GM19043 (cell line): ENCODE measurements around the gene SPSB1.

Source experiments
- ATAC-seq: cut with Tn5 transposase; IDR thresholded peaks from one replicate; pipeline ENCODE4 v1.9.1; 2021; ENCODE audit warnings: low read depth; ENCODE audit not compliant: unreplicated experiment

The SPSB1 gene

DNA sequence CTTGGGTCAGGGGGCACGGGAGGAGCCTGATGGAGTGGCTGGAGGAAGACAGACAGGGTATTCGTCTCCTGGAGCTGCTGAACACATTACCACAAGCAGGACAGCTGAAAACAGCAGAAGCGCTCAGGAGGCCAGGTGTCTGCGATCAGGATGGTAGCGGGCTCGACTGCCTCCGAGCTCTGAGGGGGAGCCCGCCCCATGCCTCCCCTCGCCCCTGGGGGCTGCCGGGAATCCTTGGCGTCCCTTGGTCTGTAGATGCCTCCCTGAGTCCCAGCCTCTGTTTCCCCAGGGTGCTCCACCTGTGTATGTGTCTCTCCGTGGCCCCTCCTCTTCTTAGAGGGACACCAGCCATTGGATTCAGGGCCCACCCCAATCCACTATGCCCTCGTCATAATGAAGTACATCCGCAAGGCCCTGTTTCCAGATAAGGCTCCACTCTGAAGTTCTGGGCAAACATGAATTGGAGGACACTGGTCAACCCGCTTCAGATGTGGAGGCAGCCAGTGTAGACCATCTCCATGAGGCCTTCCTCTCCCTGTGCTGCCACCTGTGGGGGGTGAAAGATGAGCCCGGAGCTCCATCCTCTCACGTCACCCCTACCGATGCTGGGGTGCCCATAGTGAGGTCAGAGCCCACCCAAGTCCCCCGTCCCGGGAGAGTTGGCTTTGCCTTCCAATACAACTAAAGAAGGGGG lies 67.8 kb downstream of the SPSB1 start:
- ATAC-seq, result no peak

DNA sequence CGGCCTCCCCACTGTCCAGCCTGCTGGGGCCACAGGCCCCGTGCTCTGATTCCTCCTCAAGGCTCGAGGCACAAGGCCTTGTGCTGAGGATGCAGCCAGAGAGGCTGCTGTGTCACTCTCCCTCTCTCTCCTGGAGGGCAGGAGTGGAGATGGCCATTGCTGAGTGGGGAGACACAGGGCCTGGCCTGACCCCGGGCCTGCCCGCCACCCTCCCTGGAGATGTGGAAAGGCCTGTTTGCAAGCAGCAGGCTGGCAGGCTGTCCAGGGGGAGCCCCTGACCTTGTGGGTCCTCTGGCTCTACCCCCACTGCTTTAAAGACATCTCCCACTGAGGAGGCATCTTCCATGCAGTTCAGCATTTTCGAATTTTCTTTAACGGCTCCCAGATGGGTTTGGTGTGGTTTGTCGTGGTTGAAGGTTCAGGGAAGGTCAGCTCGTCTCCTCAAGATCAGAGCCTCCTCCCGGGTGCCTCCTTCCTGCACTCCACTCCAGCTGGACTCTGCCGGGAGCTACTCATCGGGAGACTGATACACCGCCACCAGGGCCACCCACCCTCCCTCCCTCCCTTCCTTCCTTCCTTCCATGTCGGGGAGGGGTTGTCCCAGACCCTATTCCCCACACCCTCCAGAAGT lies 69.1 kb downstream of the SPSB1 start:
- no peak for ATAC-seq

DNA sequence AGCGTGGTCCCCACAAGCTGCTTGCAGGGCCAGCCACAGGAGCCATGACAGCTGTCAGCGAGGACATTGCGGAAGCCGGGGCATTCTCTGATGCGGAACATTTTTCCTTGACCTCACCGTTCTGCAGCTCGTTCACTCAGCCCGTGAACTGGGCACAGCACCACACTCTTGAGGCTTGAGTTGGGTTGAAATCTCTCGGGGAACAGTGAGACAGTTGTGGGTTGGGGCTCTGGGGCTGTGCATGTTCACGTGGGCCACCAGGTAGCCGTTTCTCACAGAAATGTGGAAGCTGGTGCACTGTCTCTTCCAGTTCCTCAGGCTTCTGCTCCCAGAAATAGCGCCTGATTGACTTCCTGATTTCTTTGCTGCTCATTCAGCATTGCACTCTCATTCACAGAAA lies 69.8 kb downstream of the SPSB1 start:
- no peak for ATAC-seq

DNA sequence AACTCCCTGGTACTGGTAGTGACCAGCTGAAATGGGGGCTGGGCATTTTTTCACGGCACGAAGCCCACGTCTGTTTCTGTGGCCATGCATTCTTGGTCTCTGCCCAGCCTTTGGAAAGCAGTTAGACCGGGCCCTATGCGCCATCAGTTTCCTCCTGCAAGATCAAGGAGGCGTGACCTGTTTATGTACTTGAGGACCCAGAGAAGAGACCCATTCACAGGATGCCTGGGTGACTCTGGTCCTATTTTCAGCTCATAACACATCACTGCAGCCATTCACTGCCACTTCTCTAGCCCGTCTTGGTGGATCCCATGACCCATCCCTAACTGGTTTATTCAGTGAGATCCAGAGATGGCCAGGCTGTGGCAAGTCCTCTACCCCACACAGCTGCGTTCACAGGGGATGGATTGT lies 70.4 kb downstream of the SPSB1 start:
- ATAC-seq, result no peak

DNA sequence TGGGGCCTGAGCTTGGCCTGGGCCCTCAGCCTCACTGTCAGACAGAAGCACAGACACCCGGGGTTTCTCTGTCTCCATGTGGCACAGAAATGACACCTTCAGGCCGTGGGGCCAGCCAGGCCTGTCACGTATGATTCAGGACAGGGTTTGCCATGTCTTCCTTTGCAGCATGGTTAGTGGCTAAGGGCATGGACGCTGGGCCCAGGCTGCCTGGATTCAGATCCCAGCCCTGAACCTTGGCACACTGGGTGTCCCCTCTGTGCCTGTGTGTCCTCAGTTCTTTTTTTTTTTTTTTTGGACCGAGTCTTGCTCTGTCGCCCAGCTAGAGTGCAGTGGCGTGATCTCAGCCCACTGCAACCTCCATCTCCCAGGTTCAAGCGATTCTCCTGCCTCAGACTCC lies 73.6 kb downstream of the SPSB1 start:
- ATAC-seq, result no peak

DNA sequence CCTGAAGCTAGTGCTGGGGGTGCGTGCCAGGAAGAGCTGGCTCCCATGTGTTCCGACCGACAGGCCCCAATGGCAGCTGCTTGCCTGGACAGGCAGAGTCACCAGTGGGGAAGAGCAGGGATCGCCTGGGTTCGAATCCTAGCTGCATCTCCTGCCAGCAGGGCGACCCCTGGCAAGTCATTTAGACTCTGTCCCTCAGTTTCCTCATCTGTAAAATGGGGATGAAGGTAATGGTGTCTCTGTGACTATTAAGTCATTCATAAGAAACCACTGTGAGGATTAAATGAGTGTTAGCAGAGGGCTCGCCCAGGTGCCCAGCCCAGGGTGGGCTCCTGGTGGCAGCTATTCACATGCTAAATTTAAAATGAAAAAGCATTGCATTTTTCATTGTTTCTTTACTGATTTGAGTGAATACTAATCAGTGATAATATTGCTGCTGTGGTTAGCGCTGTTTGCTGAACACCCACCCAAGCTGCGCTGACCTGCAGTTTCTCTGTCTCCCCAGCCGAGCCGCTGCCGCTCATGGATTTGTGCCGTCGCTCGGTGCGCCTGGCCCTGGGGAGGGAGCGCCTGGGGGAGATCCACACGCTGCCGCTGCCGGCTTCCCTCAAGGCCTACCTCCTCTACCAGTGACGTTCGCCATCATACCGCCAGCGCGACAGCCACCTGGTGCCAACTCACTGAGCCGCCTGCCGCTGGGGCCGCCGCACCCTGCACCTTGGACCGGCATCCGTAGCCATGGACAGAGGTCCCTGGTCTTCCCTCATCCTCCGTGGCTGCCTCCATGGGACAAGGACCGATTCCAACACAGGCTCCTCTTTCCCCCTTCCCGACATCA lies 74.5 kb downstream of the SPSB1 start:
- no peak for ATAC-seq

DNA sequence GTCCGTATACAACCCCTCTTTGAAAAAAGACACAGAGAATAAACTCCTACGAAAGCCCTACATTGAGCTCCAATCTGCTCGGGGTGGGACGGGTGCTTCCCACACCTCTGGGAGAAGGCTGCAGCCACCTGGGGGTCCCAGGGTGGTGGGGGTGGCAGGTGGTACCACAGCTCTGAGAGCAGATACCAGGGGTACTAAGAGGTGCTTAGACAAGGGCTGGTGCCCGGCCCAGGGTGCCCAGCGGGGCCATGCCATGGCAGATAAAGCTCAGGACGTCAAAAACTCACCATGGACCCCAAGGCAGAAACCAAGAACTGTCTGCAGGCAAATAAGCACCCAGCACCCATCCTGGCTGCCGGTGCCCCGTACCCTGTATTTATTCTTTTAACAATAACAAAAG lies 75.1 kb downstream of the SPSB1 start:
- ATAC-seq, result no peak

DNA sequence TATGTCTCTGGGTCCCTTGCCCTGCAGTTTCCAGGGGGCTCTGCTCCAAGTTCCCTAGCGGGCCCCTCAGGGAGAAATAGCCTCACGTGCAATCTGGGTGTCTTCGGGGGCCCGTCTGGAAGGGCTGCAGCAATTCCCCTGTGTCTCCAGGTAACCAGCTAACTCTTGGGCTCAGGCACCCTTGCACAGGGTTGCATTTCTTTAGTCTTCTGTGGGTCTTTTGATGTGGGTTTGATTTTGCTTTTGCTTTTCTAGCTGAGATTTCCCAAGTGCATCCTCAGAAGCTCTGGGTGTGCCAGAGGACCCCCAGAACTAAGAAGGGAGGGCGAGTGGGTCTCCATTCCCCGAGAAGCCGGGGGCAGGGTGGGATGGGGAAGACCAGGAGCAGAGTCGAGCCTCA lies 75.7 kb downstream of the SPSB1 start:
- ATAC-seq, result no peak

DNA sequence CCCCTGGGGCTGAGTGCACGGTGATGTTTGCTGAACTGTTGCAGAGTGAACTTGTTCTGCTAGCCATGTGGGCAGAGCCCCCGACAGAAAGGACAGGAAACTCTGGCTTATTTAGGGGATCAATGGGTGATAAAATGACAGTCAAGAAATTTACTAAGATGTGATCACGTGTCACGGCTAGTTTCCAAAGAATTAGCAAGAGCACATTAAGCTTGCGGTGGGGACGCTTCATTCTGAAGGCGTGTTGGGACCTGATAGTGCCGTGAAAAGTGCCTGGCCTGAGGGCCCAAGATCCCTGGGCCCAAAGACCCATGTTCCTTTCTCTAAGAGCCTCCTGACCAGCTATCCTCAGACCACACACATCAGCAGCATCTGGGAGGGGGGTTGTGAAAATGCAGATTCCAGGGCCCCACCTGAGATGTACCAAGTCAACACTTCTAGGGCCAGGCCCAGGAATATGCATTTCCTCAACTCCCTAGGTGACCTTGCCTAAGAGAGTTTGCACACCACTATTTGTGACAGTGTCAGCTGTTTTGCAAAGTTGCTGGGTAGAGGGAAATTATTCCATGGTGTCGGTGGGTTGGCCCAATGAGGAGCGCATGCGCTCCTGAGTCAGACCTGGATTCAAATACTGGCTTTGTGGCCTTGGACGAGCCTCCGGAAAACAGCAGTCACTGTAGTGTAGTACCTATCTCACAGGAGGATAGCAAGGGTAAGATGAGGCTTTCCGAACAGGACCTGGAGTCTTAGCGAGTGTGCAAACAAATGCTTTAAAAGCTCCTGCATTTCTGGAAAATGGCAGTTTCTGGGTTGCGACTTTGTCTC lies 77.5 kb downstream of the SPSB1 start:
- no peak for ATAC-seq

DNA sequence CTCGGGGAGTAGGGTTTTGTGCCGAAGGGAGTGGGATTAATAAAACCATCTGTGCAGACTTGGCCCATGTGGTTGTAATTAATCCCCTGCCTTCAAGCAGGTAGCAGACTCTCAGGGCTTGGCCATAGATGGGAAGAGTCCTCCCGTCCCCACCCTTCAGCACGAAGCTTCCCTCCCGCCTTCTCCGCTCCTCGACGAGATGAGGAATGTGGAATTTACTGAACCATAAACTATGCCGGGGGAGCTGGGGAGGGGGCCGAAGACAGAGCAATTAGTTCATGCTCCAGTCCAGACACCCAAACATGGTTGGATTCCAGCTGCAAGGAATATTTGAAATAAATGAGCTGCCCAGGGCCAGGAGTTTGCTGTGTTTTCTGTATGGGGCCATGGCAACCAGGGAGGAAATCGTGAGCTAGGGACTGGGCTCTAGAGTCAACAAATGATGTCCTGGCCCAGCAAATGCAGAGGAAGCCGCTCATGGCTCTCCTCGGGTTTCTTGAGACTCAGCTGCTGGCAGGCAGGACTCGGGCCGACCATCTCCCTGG lies 78.8 kb downstream of the SPSB1 start:
- no peak for ATAC-seq

DNA sequence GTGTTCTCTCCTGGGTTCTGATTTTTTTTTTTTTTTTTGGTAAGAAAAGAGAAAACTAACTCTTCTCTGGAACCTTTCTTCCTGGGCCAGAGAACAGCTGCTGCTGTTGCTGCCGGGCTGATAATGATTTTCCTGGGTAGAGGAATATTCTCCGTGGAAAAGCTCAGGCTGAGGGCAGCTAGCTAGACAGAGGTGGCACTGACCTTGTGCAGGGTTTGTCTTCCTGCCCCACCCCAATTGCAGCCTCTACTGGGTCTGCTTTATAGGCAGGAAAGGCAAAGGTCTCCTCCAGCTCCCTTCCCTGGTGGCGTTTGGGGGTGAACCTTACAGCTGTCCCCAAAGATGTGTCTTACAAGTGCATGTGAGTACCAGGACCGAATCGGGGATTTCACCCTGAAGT lies 79.3 kb downstream of the SPSB1 start:
- no peak for ATAC-seq

DNA sequence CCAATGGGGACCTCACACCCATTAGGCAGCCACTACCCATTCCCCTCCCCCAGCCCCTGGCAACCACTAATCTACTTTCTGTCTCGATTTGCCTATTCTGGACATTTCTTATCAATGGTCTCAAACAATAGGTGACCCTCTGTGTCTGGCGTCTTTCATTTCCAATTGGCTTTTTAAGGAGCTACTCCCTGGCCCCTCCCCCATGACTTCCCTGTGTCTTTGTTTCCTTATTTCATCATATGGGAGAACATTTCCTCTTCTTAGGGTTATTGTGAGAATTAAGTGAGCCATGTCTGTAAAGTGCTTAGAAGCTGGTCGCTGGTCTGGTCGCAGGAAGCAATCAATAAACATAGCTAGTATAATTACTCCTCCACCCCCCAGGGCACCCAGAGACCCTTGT lies 80.9 kb downstream of the SPSB1 start:
- no peak for ATAC-seq

DNA sequence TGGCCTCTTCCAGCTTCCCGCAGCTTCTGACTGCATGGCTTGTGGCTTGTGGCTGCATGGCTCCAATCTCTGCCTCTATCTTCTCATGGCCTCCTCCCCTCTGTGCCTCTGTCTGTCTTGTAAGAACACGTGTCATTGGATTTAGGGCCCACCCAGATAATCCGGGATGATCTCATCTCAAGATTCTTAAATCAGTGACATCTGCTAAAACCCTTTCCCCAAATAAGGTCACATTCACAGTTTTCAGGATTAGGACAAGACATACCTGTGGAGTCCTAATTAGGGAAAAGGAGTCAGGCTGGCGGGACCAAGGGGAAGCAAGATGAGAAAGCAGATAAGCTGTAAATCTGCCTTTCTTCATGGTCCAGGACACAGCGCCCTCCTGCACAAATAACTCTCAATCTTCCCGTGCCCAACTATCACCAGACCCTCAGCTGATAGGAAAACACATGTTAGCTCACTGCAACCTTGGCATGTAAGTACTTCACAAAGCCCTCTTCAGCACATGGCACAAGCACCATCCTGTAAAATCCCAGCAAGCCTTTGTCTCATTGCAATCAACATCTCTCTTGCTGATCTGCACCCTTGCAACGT lies 82.2 kb downstream of the SPSB1 start:
- no peak for ATAC-seq

DNA sequence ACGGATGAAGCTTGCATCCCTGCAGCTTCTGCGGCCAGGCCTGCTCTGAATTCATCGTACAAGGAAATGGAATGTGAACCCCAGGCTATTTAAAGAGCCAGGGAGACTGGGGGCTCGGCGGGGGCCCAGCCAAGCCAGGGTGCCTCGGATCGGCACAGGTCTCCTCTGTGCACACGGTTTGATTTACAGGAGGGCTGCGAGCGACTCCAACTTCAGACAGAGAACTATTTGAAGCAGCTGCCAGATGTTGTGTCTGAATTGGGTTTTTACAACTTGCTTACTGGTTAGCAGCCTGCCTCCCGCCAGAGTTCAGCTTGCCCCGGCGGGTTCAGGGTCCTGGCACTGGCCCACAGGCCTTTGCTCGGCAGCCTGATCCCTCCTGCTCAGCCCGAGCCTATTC lies 83.2 kb downstream of the SPSB1 start:
- no peak for ATAC-seq

DNA sequence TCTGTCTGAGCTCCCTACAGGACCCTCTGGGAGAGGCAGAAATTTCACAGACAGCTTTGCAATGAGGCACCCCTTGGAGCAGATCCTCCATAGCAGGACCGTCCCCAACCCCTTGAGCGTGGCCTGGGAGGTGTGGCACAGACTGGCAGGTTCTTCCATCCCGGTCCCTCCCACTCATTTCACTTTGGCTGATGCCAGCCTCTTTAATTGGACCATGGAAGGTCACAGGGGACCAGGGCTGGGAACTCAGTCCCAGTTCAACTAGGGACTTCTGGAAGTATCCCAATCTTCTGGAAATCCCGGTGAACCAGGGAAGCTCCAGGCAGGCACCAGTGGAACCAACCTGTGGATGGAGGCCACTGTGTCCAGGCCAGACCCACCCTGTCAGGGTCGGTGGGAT lies 83.7 kb downstream of the SPSB1 start:
- no peak for ATAC-seq

DNA sequence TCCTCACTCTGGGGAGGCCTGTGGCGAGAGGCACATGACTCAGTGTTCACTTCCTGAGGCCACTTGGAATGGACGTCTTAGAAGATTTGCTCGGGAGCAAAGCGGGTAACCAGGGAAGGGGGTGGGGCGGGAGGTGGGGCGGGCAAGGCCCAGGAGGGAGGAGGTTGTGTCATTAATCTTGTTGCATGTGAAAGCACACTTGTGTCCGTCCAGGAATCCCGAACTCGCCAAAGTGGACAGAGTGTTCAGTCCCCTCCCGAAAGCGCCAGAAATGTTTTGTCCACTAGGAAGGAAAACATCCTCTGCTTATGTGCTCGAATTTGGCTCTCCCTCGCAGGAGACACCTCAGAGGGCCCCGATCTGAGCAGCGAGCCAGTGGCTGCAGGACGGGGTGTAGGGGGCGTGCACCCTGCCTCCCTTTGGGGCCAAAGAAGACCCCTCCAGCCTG lies 84.2 kb downstream of the SPSB1 start:
- no peak for ATAC-seq

DNA sequence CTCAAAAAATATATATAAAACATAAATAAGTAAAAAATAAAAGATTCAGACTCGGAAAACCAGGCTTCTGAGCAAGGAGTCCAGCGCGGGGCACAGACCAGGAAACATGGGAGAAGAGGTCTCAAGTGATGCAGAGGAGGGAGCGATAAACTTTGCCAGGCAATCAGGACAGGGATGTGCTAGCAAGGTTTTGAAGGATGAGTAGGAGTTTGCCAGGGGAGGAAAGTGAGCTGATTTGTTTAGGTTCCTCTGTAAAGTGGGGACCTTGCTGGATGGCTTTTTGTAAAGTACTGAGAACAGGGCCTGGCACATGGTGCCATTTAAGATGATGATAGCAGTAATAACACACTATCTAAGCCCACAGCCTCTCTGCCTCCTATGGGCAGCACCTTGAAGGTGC lies 86.1 kb downstream of the SPSB1 start:
- no peak for ATAC-seq

DNA sequence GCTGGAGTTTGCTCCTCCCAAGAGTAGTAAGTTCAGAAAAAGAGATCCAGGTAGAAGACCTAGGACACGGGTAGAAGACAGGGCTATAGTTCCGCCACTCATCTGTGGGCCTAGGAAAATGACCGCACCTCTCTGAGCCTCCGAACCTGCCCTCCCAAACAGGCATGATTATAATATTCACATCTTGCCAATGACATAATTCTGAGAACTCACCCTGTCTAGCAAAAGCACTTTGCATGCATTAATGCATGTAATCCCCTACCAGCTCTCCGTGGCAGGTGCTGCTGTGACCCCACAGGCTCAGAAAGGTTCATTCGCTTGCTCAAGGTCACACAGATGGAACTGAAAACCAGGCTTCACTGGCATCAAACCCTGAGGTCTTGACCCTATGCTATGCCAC lies 88.0 kb downstream of the SPSB1 start:
- ATAC-seq, result no peak

DNA sequence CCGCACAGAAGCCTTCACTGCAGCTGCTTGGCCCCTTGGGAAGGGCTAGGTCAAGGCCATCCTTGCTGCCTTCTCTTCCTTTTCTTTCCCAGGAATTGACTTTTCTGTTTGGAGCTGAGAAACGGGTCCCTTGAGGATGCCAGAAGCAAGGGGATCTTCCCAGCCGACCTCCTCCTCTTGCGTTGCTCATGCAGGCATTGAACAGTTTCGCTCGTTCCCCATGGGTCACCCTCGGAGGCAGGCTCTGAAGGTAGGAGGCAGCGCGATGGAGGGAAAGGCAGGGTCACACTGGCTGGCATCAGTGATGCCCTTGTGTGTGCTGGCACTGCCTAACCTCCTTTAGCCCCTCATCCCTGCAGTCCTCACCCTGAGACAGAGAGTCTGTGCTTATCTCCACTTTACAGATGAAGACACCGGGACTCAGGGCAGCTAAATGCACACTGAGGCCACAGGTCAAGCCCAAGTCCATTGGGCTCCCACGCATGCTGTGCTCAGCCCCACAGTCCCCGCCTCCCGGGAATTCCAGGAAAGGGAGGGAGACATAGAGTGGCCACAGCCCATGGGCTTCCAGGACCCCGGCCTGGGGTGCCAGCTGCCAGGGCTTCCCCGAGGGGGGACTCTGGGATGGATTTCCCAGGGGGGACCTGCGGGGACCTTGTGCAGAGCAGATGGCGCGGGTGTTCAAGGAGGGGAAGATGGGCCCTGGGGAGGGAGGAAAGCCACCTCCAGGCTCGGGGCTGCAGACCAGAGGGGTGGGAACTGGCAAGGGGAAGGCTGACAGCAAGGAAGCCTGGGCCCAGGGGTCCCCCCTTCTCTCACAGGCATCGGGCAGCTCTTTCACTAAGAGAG lies 90.2 kb downstream of the SPSB1 start:
- no peak for ATAC-seq
